ENCODE data around the gene VPS9D1.

VPS9D1 gene

DNA sequence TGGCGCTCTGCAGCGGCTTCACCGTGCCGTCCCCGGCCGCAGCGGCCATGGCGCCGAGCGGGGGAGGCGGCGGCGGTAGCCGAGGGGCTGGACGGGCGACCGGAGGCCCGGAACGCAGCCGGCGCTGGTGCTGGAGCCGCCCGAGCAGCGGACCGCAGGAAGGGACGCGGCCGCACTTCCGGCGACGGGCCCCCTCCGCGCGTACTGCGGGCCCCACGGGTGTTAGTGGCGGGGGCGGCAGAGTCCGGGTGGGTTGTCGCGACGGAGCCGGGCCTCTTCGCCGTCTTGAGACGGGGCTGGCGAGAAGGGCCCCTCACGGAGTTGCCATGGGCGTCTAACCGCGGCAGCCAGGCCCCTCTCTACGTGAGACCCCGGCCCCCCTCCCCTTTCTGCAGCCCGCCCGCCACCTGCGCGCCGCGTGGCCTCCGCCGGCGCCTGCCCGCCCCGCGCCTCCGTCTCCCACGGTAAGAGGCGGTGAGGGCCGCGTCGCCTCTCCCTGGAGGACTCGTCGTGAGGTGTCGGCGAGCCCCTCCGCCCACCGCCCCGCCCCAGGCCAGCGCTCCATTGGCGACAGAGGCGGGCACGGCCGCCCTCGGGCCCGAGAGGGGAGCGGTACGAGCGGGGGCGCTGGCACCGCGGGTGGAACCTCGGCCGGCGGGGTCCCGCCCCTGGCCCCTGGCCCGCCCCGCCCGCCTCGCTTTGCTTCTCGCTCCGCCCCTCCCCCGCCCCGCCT lies at the start of gene VPS9D1, which contains the start of gene ZNF276:
VPS9D1 (minus strand) TSS at position 86 of the 733 bp plus-strand sequence; CDS start at position 49, 37 bp downstream.
ZNF276 (plus strand) TSS at position 725 of the 733 bp plus-strand sequence. CDS start 104 bp downstream, outside the sequence.
- DNase-seq (ENCODE audit: low read depth in 2 of 2): peak; percentile 72 to 78

GRCh38 chr16:89770367-89770766 lies 49.7 kb upstream of the VPS9D1 start:
- DNase-seq (ENCODE audit: low read depth in 2 of 2): no peak

DNA sequence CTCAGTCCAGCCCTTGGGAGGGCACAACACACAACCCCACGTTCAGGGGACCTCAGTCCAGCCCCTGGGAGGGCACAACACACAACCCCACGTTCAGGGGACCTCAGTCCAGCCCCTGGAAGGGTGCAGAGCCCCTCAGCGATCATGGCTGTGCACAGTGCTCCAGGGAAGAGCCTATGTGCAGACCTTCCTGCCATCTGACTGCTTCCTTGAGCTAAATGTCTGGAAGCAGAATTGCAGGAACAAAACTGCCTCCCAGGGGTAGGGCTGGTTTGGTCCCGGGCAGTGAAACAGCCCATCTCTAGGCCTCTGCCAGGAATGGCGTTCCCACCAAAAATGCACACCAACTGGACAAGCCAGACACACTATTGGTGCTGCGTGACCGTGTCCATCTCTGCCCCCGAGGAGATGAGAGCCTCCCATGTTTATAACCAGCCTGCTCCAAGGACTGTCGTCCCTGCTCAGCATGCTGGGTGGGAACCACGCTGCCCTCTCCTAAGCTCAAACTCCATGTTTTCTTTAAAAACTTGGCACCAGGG lies 44.7 kb upstream of the VPS9D1 start:
- DNase-seq (ENCODE audit: low read depth in 2 of 2): no peak

DNA sequence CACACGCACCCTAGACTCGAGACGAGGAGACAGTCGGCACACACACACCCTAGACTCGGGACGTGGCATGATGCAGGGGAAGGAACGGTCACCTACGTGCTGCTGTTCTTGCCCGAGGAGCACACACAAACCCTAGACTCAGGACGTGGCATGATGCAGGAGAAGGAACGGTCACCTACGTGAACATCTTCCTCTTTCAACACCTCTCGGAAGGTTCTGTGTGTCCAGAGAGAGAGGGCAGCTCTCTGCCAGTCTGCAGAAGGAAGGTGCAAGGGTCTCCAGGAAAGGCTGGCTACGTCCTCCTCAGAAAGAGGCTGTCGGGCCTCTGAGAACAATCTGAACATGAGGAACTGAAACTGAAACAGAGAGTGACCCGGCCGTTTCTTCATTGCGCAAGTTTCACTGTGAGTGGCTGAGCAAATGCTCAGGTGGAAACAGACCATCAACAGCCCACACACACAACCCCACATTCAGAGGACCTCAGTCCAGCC lies 44.1 kb upstream of the VPS9D1 start:
- peak; percentile 10 to 30 for DNase-seq (ENCODE audit: low read depth in 2 of 2)

DNA sequence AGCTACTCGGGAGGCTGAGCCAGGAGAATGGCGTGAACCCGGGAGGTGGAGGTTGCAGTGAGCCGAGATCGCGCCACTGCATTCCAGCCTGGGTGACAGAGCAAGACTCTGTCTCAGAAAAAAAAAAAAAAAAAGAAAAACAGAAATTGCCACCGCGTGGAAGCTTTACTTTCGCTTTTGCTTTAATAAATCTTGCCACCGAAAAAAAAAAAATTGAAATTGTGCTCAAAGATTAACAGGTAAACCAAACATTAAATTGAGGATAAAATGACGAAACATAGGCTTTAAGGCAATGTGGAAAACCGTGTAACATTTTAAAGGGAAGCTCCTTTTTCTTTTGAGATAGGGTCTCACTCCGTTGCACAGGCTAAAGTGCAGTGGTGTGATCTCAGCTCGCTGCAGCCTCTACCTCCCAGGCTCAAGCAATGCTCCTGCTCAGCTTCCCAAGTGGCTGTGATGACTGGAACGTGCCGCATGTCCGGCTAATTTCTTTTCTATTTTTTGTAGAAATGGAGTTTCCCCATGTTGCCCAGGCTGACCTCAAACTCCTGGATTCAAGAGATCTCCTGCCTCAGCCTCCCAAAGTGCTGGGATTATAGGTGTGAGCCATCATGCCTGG lies 40.7 kb upstream of the VPS9D1 start:
- DNase-seq (ENCODE audit: low read depth in 2 of 2): no peak

DNA sequence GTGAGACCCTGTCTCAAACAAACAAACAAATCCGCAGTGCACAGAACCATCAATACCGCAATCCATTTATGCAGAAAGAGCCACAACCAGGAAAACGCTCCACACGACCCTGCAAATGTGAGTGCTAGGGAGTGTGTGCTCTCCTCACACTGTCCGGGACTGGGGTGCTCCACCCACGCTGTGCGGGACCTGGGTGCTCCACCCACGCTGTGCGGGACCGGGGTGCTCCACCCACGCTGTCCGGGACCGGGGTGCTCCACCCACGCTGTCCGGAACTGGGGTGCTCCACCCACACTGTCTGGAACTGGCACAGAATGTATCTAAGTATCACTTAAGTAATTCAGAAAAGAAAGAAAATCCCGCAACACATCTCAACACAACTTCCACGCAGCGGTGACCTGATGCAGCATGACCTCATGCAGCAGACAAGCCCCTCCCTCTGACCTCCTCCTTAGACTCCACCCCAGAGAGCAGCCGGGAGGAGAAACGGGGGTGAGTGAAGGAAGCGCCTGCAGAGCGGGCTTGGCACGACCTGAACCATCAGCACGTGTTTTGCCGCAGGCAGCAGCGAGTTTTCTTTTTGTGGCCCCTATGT lies 39.1 kb upstream of the VPS9D1 start:
- DNase-seq (ENCODE audit: low read depth in 2 of 2): no peak

DNA sequence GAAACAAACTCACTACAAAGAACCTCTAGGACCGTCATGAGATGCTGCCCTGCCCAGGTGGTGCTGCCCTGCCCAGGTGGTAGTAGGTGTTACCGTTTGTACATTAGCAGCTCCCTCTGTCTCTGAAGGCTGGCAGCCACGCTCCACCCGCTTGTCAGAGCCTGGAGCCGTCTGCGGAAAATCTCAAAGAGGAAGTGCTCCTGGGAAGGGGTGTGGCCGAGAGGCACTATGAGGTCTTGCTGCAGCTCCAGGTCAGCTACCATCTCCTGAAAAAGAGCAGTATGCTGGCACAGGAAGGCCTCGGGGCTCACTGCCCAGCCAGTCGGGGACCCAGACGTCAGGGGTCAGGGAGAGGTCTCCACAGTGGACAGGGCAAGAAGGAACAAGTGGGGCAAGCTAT lies 28.9 kb upstream of the VPS9D1 start:
- no peak for DNase-seq (ENCODE audit: low read depth in 2 of 2)

DNA sequence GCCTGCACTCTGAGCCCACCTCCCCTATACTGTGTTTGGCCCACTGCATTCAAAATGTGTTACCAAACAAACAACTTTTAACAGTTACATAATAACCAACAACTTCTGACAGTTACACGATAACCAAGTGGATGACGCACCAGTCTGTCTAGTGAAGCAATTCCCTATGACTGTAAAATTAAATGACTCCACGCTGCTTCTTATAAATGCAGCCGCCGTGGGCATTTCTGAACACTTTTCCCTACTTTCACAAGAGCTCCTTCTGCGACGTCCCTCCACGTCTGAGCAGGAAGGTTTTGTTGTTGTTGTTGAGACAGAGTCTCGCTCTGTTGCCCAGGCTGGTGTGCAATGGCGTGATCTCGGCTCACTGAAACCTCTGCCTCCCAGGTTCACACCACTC lies 28.2 kb upstream of the VPS9D1 start:
- no peak for DNase-seq (ENCODE audit: low read depth in 2 of 2)

- no peak for DNase-seq (ENCODE audit: low read depth in 2 of 2)
These were observed 27.4 kb upstream of the VPS9D1 start for GRCh38 chr16:89748076-89748475.

- no peak for DNase-seq (ENCODE audit: low read depth in 2 of 2)
These were observed 25.3 kb upstream of the VPS9D1 start for GRCh38 chr16:89746043-89746442.

DNA sequence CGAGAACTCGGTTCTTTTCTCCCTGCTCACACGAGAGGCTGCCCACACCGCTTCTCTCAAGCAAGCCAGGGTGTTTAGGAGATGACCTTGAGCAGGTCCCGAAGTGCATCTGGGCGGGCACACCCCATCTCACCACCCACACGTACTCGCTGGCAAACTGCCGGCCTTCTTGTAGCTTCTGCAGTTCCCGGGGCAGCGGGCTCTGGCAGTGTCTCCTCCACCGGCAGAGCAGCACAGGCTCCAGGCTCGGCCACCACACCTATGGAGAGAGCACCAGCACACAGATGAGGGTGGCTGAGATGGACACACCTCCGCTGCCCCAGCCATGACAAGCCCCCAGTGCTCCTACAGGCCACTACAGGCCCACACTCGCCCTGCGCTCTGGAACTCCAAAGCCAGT lies 24.1 kb upstream of the VPS9D1 start:
- DNase-seq (ENCODE audit: low read depth in 2 of 2): no peak

GRCh38 chr16:89742948-89743347 lies 22.2 kb upstream of the VPS9D1 start:
- no peak for DNase-seq (ENCODE audit: low read depth in 2 of 2)

DNA sequence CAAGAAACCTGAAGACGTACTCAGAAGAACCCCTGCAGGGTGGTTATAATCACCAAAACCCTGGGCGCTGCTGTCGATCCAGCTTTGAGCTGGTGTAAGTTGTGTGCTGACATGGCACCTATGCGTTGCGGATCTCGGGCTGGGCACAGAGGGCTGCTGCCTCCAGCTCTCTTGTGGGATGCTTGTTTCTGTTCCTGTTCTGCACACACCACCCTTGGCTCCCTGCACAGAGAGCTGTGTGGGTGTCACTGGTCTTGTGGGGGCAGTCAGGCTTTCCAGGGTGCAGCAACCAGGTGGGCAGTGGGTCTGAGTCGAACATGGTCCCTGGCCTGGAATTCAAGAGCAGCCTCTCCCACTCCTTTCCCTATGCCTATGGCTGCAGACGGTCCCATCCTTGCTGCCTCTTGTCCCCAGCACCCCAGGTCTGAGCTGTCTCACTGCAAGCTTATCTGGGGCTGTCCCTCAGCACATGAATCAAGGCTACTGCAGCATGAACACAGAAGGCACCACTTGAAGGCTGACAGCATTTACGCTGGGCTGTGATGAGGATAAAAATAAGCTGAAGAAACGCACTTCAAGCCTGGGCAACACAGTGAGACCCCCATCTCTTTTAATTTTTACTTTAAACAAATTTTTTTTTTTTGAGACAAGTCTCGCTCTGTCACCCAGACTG lies 20.8 kb upstream of the VPS9D1 start:
- no peak for DNase-seq (ENCODE audit: low read depth in 2 of 2)

DNA sequence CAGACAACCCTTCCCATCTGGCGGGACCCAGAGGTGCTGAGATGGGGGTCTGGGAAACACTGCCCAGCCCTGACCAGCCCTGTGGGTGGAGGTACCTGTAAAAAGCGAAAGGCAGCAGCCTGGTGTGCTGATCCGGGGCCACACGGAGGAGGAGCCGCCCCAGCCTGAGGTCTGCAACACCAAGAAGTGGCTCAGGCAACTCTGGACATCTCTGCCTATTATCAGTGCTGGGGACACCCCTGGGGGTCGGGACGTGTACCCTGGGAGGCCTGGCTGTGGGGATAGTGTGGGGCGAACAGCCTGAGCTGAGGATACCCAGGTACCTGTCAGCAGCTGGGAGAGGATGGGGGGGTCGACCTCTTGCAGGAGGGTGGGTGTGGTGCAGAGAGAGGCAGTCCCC lies 18.7 kb upstream of the VPS9D1 start:
- DNase-seq (ENCODE audit: low read depth in 2 of 2): no peak

DNA sequence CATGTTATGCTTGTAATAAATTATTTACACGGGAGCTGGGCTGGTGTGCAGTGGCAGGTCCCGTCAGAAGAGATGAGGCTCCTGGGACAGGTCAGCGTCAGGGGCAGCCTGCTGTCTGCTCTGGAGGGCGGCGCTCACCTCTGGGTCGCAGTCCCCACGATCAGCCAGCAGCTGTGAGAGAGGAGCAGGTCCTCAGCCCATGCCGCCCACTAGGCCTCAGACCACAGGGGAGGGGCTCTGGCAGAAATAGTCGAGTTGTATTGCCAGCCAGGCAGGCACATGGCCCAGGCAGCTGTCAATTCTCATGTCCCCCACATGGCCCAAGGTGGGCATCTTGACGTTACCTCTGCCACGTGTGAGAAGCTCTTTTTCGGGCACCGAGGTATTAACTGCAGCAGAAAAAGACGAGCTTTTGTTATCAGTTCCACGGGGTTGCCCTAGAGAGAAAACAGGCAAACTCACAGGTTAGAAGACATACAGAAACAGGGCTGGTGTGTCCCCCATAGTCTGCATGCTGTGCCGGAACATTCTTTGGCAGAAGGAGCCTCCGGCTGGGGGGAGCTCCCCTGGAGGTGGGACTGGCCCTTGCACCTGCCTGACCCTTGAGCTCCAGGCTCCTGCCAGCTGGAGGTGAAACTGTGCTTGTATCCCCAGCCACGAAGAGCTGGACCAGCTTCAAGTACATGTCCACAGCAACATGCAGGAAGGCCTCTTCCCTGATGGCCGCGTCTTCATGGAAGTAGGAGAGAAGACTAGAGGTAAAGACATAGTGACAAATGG lies 18.0 kb upstream of the VPS9D1 start:
- no peak for DNase-seq (ENCODE audit: low read depth in 2 of 2)

DNA sequence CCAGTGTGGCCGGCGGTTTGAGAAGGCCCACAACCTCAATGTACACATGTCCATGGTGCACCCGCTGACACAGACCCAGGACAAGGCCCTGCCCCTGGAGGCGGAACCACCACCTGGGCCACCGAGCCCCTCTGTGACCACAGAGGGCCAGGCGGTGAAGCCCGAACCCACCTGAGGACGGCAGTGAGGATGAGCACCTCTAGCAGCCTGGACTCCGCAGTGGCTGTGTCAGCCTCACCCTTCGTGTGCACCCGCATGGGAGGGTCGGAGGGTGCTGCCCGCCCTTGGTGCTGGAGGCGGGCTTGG lies 17.3 kb upstream of the VPS9D1 start:
- no peak for DNase-seq (ENCODE audit: low read depth in 2 of 2)

DNA sequence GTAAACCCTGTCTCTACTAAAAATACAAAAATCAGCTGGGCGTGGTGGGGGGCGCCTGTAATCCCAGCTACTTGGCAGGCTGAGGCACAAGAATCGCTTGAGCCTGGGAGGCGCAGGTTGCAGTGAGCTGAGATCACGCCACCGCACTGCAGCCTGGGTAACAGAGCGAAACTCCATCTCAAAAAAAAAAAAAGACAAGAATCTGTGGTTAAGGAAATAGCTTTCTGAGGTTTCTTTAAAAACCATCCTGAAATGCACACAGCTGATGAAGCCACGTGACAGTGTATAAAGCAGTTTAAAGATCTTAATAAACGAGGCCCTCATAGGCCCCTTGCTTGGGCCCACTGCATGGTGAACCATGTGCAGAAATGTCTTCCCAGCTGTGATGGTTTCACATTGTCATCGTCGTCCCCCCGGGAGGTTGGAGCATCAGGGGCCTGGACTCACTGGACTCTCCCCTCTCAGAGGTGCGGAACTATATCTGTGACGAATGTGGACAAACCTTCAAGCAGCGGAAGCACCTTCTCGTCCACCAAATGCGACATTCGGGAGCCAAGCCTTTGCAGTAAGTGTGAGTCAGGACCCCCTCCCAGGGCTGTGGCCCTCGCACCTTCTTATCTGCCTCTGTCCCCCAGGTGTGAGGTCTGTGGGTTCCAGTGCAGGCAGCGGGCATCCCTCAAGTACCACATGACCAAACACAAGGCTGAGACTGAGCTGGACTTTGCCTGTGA lies 16.8 kb upstream of the VPS9D1 start:
- DNase-seq (ENCODE audit: low read depth in 2 of 2): no peak

GRCh38 chr16:89736554-89736953 lies 15.9 kb upstream of the VPS9D1 start:
- no peak for DNase-seq (ENCODE audit: low read depth in 2 of 2)

DNA sequence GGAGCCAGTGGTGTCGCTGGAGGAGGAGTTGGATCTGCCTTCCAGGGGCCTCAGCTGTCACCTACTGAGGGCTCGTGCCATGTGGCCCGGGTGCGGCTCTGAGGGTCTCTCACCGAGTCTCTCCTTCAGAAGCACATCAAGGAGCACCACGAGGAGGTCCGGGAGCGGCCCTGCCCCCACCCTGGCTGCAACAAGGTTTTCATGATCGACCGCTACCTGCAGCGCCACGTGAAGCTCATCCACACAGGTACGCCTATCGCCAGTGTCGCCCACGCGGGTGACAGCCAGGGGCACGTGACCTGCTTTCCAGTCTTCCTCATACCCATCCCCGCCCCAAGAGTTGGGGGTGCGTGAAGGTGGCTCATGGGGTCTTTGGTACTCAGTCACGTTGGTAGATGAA lies 13.1 kb upstream of the VPS9D1 start:
- DNase-seq (ENCODE audit: low read depth in 2 of 2): no peak

DNA sequence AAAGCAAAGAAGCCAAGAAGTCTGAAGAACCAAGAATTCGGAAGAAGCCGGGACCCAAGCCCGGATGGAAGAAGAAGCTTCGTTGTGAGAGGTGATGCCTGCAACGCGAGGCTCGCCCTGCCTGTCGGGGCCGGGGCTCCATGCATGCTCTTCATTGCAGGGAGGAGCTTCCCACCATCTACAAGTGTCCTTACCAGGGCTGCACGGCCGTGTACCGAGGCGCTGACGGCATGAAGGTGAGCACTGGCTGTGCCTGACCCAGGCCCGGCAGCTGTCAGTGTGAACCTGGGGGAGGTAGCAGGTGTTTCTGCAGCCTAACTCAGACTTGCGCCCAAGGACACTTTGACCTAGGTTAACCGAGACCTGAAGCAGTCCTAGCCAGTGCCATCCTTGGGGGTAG lies 12.6 kb upstream of the VPS9D1 start:
- DNase-seq (ENCODE audit: low read depth in 2 of 2): no peak

DNA sequence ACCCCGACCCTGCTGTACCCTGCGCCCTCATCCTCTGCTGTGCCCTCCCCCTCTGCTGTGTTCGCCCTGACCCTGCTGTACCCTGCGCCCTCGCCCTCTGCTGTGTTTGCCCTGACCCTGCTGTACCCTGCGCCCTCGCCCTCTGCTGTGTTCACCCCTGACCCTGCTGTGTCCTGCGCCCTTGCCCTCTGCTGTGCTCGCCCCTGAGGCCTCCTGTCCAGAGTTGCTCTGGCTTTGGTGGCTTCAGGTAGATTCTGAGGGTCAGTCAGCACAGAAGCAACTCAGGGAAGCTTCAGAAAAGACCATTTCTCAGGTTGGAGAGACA lies 12.2 kb upstream of the VPS9D1 start:
- DNase-seq (ENCODE audit: low read depth in 2 of 2): no peak
